ENCODE measurements around the gene RAP1GAP.
A peak's percentile ranks its signal among the peaks of the same experiment; 100 is the strongest.

Gene RAP1GAP

DNA sequence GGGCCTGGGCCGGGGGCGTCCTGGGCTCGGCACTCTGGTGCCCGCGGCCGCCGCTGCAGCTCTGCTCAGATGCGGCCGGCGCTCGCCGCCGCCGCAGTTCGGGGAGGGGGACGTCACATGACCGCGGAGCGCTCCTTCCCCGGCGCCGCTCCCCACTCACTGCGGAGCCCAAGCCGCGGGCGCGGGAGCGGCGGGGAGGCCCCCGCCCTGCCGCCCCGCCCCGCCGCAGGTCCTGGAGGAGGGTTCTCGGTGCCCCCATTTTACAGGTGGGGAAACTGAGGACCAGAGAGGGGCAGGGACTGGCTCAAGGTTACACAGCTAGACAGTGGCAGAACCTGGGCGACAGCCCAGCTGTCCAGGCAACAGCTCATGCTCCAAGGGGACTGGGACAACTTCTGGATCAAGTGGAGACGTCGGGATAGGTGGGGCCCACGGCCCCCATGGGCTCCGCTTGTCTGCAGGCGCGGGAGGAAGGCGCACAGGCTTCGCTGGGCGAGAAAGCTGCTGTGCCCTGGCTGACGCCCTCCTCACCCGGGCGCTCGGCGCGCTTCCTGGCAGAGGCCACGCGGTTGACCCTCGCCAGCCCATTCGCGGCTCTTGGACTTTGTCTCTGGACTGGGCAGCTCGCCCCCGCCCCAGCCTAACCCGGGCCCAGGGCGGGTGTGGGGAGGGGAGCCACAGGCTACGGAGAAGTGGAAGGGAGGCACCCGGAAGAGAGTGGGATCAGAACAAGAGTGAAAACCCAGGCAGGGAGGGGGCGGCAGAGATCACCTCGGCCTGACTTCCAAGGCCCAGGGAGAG is at the start of gene RAP1GAP:
Gene RAP1GAP, minus strand, starts transcription at position 100 of the 801 bp plus-strand sequence. CDS start 49,325 bp downstream, outside the sequence.
- no peak for DNase-seq (ENCODE audit: low read depth)

DNA sequence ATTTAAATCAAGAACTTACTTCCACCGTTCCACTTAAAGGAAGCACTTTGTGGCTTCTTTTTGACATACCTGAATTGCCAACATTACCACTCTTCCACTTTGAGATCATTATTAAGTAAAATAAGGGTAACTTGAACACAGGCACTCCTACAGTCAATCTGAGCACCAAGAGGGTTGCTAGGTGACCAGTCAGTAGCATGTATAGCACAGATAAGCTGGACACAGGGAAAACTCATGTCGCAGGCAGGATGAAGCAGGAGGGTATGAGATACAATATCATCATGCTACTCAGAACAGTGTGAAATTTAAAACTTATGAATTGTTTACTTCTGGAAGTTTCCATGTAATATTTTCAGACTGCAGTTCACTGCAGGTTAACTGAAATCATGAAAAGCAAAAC is 47.0 kb upstream of the RAP1GAP start:
- no peak for DNase-seq (ENCODE audit: low read depth)

GRCh38 chr1:21707891-21708290 is 38.7 kb upstream of the RAP1GAP start:
- no peak for DNase-seq (ENCODE audit: low read depth)

- DNase-seq (ENCODE audit: low read depth), result no peak
Observed at GRCh38 chr1:21707086-21707840, 38.1 kb upstream of the RAP1GAP start.

GRCh38 chr1:21706151-21706835 is 37.1 kb upstream of the RAP1GAP start:
- peak; percentile 11 for DNase-seq (ENCODE audit: low read depth)

DNA sequence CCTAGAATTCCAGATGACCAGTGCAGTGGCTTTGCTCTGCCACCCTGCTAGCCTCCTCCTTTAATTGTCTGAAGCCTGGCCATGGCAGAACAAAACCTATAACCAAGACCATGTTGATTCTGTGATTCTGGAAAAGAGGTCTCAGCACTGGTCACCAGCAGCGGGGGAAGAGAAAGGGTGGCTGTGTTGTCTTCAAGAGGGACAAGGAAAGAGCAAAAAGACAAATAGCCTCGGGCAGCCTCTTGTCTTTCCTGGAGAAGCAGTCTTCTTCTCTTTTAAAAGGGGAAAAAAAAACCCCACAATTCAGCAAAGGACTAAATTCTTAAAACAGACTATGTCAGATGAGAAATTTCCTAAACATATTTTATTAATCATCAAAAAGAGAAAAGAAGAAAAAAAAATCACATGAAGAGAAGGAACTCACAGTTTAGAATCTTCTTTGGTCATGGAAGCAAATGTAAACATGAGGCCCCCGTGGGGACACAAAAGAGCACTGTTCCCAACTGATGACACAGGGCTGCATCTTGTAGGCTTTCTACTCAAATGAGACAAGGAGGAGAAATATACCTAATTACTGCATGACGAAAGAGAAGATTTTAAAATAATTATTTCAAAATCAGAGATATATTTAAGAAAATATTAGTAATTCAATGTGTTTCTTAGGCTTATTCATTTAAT is 36.3 kb upstream of the RAP1GAP start:
- DNase-seq (ENCODE audit: low read depth), result no peak

DNA sequence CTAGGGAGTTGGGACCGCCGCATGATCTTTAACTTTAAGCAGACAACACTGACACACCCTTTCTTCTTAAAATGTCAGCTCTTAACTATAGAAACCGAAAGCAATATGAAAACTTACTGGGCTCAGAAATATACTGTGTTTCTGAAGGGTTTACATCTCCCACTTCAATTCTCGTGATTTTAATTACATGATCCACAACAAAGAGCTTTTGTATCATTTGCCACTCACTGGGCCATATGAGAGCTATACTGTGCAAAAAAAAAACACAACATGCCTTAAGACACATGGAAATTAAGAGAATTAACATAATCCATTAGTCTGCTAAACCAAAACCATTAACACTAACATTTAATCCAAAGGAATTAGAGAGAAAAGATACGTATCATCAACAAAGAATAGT is 35.0 kb upstream of the RAP1GAP start:
- DNase-seq (ENCODE audit: low read depth), result no peak

- peak; percentile 83 for DNase-seq (ENCODE audit: low read depth)
Observed at GRCh38 chr1:21703318-21703963, 34.3 kb upstream of the RAP1GAP start.

- no peak for DNase-seq (ENCODE audit: low read depth)
Observed at GRCh38 chr1:21702780-21703179, 33.6 kb upstream of the RAP1GAP start.

DNA sequence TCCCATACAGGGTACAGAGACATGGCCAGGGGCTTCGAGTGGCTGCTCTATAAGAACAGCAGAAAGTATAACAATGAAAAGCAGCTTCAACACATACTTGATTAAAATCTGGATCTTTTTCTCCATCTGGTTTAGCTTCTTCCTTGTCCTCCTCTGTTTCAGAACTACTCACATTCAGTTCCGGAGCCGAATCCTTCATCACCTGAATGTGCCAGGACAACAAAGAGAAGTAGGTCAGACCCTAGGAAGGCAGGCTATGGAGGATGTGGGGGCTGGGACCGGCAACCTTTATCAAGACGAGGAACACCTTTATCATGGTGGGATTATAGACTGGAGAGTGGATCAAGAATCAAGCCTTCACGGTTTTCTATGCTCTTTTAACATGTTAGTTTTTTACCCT is 32.2 kb upstream of the RAP1GAP start:
- DNase-seq (ENCODE audit: low read depth), result no peak

GRCh38 chr1:21700094-21700493 is 30.9 kb upstream of the RAP1GAP start:
- DNase-seq (ENCODE audit: low read depth), result no peak

DNA sequence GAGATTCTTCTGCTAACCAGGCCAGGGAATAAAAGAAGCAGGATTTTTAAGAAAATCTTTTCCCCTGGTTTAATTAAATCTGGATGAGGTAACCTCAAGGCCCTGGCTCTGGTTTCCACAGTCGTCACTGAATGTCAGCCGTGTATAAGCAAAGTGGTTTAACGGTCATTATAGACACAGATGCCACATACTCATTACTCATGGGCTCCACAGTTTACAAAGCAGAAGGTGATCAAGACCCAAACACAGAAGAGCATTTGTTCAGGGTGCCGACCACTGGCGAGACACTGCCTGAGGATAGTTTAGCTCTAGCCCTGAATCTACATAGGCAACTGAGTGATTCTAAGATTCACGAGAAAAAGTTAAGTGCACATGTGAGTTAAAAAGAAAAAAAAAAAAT is 27.8 kb upstream of the RAP1GAP start:
- DNase-seq (ENCODE audit: low read depth), result no peak

DNA sequence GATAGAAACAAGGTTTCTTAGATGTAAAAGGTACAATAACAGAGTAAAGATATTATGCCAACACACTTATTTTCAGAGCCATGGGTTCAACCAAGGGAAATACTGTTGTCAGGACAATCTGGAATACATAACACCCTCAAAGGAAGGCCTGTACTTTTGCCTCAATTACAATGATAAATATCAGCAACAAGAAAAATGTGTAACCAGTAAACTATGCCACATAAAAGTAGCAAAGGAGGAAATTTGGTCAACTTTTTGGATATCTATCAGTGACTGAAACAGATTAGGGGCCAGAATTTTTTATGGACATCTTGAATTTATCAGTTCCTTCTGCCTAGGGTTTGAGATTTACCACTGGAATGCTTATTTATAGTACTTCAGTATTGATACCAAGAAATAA is 24.6 kb upstream of the RAP1GAP start:
- no peak for DNase-seq (ENCODE audit: low read depth)

DNA sequence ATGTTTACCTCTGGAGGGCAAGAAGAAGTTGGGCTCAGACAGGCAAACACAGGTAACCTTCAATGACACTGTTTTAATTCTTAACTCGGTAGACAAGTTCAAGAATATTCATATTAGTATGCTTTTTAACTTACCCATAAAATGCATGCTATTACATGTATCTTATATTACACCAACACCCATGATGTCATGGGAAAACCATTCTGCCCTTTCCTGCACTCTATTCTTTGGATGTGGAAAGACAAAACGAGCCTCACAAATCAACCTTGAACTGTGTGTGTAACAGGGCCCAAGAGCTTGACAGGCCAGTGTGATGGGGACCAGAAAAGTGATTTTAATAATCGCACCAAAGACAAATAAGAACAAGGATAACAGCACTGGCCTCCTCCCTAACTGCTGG is 22.6 kb upstream of the RAP1GAP start:
- no peak for DNase-seq (ENCODE audit: low read depth)

GRCh38 chr1:21689661-21690372 is 20.7 kb upstream of the RAP1GAP start:
- DNase-seq (ENCODE audit: low read depth), result no peak

- DNase-seq (ENCODE audit: low read depth), result no peak
Observed at GRCh38 chr1:21687081-21687529, 17.9 kb upstream of the RAP1GAP start.

- no peak for DNase-seq (ENCODE audit: low read depth)
Observed at GRCh38 chr1:21685946-21686678, 17.0 kb upstream of the RAP1GAP start.

DNA sequence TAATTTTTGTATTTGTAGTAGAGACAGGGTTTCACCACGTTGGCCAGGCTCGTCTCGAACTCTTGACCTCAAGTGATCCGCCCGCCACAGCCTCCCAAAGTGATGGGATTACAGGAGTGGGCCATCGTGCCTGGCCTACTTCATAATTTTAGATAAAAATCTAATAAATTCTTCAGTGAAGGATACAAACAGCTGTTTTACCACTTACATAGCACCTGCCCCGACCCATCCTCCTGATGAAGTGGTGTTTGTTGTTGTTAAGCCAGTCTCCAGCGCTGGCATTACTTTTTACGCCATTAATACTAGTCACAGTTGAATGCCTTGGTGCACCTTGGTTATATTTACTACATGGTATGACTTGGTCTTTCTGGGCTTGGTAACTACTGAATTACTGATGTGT is 12.3 kb upstream of the RAP1GAP start:
- DNase-seq (ENCODE audit: low read depth), result no peak

GRCh38 chr1:21680918-21681317 is 11.8 kb upstream of the RAP1GAP start:
- DNase-seq (ENCODE audit: low read depth), result no peak

DNA sequence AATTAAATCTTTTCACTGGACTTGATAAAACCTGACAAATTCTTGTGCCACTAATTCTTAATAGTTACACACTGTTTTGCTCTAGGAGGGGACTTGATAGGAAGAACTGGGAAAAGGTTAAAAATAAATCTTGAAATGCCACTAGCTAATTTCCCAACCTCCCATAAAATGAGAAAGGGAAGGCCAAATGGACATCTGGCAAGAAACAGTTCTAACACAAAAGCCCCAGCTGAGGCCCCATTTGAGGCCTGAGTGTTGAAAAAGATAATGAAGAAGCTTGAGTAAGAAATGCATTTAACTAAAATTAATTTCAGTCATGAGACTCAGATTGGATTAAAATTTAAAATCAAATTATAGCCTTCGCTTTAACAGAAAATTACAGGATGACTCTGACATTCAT is 11.2 kb upstream of the RAP1GAP start:
- DNase-seq (ENCODE audit: low read depth), result no peak

Data from stromal cell of bone marrow (primary cell).